HepG2 (cell line): Measurements from ENCODE around the gene CCND2. TPM values are rescaled to one million over a fixed set of nuclear protein-coding genes. Genes with fewer than 3 reads are reported as not detected.

Experiments
- ATAC-seq: fragments of 200-7000 bp; cut with Tn5 transposase; 3 replicates; pipeline ENCODE4 v1.9.1; 2020; ENCODE audit warnings: mild to moderate bottlenecking, moderate library complexity
- BruUV-seq: library from RNA; stranded (reverse); fragments of 400-500 nt; replicated peaks from 2 replicates; lab custom pipeline; 2021; lab: Mats Ljungman, UMichigan
- CTCF ChIA-PET: fragments of 300-600 bp; formaldehyde crosslinking; extraction: SDS; loops from one replicate; lab custom pipeline; 2021; ENCODE audit warnings: low total read pairs, inconsistent platforms, low intra/inter-chr PET ratio; lab: Yijun Ruan, JAX
- POLR2A ChIA-PET: fragments of 350-600 bp; sonication (Branson Sonifier 250); formaldehyde crosslinking; loops from one replicate; lab custom pipeline; 2020; ENCODE audit warnings: antibody characterized with exemption, inconsistent platforms; lab: Yijun Ruan, JAX
- DNase-seq: peaks from one replicate; pipeline ENCODE4 v3.0.0-alpha.2; 2015; ENCODE audit warnings: low spot score
- FAIRE-seq: peaks from 3 replicates; lab custom pipeline; 2011; peaks lifted over from hg19 to GRCh38; lab: Jason Lieb, UNC
- H2AFZ ChIP-seq: one replicate; pipeline ENCODE4 v1.6.1; 2011; ENCODE audit warnings: low read length, inconsistent platforms
- H3K27ac ChIP-seq: fragments of 300-600 bp; 3 replicates; pipeline ENCODE4 v1.8.0; 2011; ENCODE audit warnings: mixed run types, mild to moderate bottlenecking, mixed read lengths, low read length, inconsistent platforms; ENCODE audit not compliant: insufficient read depth; ENCODE audit errors: extremely low read length
- H3K27me3 ChIP-seq, 2 experiments: fragments of 200-600 bp in 1 of 2; 2 replicates in 1 of 2; 3 replicates in 1 of 2; pipeline versions ENCODE4 v1.6.0 to v1.8.0; 2011; ENCODE audit warnings: low read length in 2 of 2, mild to moderate bottlenecking in 2 of 2, moderate library complexity in 2 of 2, inconsistent platforms in 1 of 2; ENCODE audit not compliant: insufficient read depth in 2 of 2, control insufficient read depth in 1 of 2
- H3K36me3 ChIP-seq, 2 experiments: fragments of 200-600 bp in 1 of 2; replicated peaks in 1 of 2; 2 replicates in 1 of 2; 3 replicates in 1 of 2; pipeline versions ENCODE4 v1.5.1 to v1.8.0; 2011; ENCODE audit warnings: low read length in 2 of 2, inconsistent platforms in 1 of 2; ENCODE audit not compliant: insufficient read depth in 2 of 2, control insufficient read depth in 1 of 2
- H3K4me1 ChIP-seq: 2 replicates; pipeline ENCODE4 v1.5.1; 2012; ENCODE audit warnings: low read length, inconsistent platforms; ENCODE audit not compliant: insufficient read depth
- H3K4me2 ChIP-seq: 2 replicates; pipeline ENCODE4 v1.6.0; 2011; ENCODE audit warnings: low read depth, low read length, inconsistent platforms
- H3K4me3 ChIP-seq, 3 experiments: fragments of 200-600 bp in 1 of 3; sonication (generic), shearing (Covaris generic) in 1 of 3; replicated peaks in 1 of 3; 2 replicates each; pipeline ENCODE4 v1.5.1; 2011 to 2016; ENCODE audit warnings: low read length in 3 of 3, inconsistent platforms in 2 of 3, low read depth in 2 of 3, mild to moderate bottlenecking in 2 of 3, control low read depth in 1 of 3, mixed read lengths in 1 of 3; ENCODE audit not compliant: insufficient read depth in 1 of 3
- H3K79me2 ChIP-seq: one replicate; pipeline ENCODE4 v1.6.1; 2011; ENCODE audit warnings: low read length, inconsistent platforms; ENCODE audit not compliant: insufficient read depth
- H3K9ac ChIP-seq: 2 replicates; pipeline ENCODE4 v1.6.0; 2011; ENCODE audit warnings: mild to moderate bottlenecking, low read depth, low read length, inconsistent platforms; ENCODE audit not compliant: insufficient read depth
- H3K9me3 ChIP-seq: 2 replicates; pipeline ENCODE4 v1.5.1; 2012; ENCODE audit warnings: mild to moderate bottlenecking, low read length
- H4K20me1 ChIP-seq: 2 replicates; pipeline ENCODE4 v1.6.0; 2011; ENCODE audit warnings: inconsistent platforms, mild to moderate bottlenecking, low read length, moderate library complexity; ENCODE audit not compliant: insufficient read depth
- HCFC1 ChIP-seq: fragments of 150-350 bp; IDR thresholded peaks from 2 replicates; pipeline ENCODE4 v1.6.1; 2014; ENCODE audit warnings: low read depth, low read length
- HOXA3 ChIP-seq: sonication (generic); formaldehyde crosslinking; IDR thresholded peaks from 2 replicates; pipeline ENCODE4 v1.5.0; 2020; ENCODE audit warnings: missing genetic modification reagents
- ISL2 ChIP-seq: sonication (generic); formaldehyde crosslinking; IDR thresholded peaks from 2 replicates; pipeline ENCODE4 v1.5.0; 2020; ENCODE audit warnings: missing genetic modification reagents
- MXD4 ChIP-seq: IDR thresholded peaks from 2 replicates; pipeline ENCODE4 v1.6.1; 2016; ENCODE audit warnings: mild to moderate bottlenecking, missing biosample characterization, missing genetic modification reagents
- PRDM10 ChIP-seq: sonication (generic); formaldehyde crosslinking; IDR thresholded peaks from 2 replicates; pipeline ENCODE4 v1.4.0; 2020; ENCODE audit warnings: low read depth, missing genetic modification reagents
- SIX1 ChIP-seq: sonication (generic); formaldehyde crosslinking; IDR thresholded peaks from 2 replicates; pipeline ENCODE4 v1.4.0; 2020; ENCODE audit warnings: missing genetic modification reagents, borderline replicate concordance
- XRCC5 ChIP-seq: fragments of 200-400 bp; formaldehyde crosslinking; optimal IDR thresholded peaks from 2 replicates; pipeline ENCODE3; 2017; ENCODE audit warnings: mild to moderate bottlenecking, low read length
- ZBTB4 ChIP-seq: sonication (generic); formaldehyde crosslinking; IDR thresholded peaks from 2 replicates; pipeline ENCODE4 v1.4.0; 2020; ENCODE audit warnings: missing genetic modification reagents, mild to moderate bottlenecking, borderline replicate concordance
- ZNF292 ChIP-seq: sonication (generic); formaldehyde crosslinking; IDR thresholded peaks from 2 replicates; pipeline ENCODE4 v1.8.1; 2022; ENCODE audit warnings: mild to moderate bottlenecking, low read depth, missing genetic modification reagents, borderline replicate concordance
- ZNF512B ChIP-seq: sonication (generic); formaldehyde crosslinking; IDR thresholded peaks from 2 replicates; pipeline ENCODE4 v1.5.1; 2020; ENCODE audit warnings: missing genetic modification reagents, mild to moderate bottlenecking, borderline replicate concordance
- WGBS: methylation state at CpG from one replicate; pipeline ENCODE4 v1.1.6; 2017; ENCODE audit warnings: low lambda C conversion rate; 5-methylcytosine and 5-hydroxymethylcytosine counted together
- in situ Hi-C: cut with HindIII; loops from 2 replicates; pipeline ENCODE4 v1.10.0; 2017; ENCODE audit warnings: low pct_unique_long_range_greater_than_20kb; ENCODE audit not compliant: extremely low pct_ligation_motif_present
- intact Hi-C: fragments of 100-400 bp; cut with micrococcal nuclease; formaldehyde crosslinking; loops from one replicate; pipeline ENCODE4 v1.10.0; 2022; ENCODE audit not compliant: unreplicated experiment
- polyA plus RNA-seq, 8 experiments: library from polyadenylated mRNA; depleted of rRNA in 3 of 8; stranded (reverse) in 7 of 8; unstranded in 1 of 8; fragments of >200 nt; fragmentation: Illumina TruSeq in 4 of 8; extraction: Trizol in 4 of 8; gene quantifications; 2 replicates each; pipeline versions ENCODE4 v1.2.1 to v1.2.3, GENCODE V29; 2011 to 2016; ENCODE audit warnings: low read depth in 4 of 8, missing spikeins in 1 of 8, mixed read lengths in 1 of 8; ENCODE audit not compliant: insufficient read depth in 1 of 8
- total RNA-seq, 5 experiments: library from RNA; depleted of rRNA; stranded (reverse); fragments of >200 nt; fragmentation: Illumina TruSeq; extraction: Trizol; gene quantifications; 2 replicates each; pipeline ENCODE4 v1.2.3, GENCODE V29; 2016; ENCODE audit warnings: low read depth in 1 of 5

CCND2 gene
- total and polyA plus RNA-seq, 2 of the 13 experiments (the other 11 are each of a cell fraction or from before 2014, with no cell fraction given) = 0.61 to 1.4 TPM

GRCh38 chr12:4307593-4308333, 34.2 kb downstream of the CCND2 start:
- peak overlapping the region; percentile 20 for H2AFZ ChIP-seq
- FAIRE-seq (peak; percentile 90), DNase-seq (peak; percentile 79), ATAC-seq (peak; percentile 96)
- H3K9me3 ChIP-seq = no peaks in the 10 kb centered on the region
- in situ Hi-C loops = loop anchor here (10.0 kb wide), 2 partner anchors 107 to 227 kb away; partner anchors contain the start of gene RAD51AP1
- CTCF ChIA-PET = interaction anchor here (0.7 to 1.4 kb wide), 7 partner anchors 9 to 450 kb away, joined by 3 to 7 read pairs (median 3); no protein-coding TSS in a partner anchor
- 0% methylated on average over 8 of the region's 25 CpGs for WGBS
- H4K20me1 ChIP-seq = no peaks in the 10 kb centered on the region
- H3K4me1 ChIP-seq = peaks cover 34% of the 10 kb centered on the region
- peaks cover 0 to 39% of the 10 kb centered on the region in 2 experiments; a peak in 3 of 5 replicates for H3K27me3 ChIP-seq
- no TSS peak for BruUV-seq
- no peak overlapping the region; the same call in 1 of the 2 replicates for H3K9ac ChIP-seq
- peak overlapping the region; percentile 25 to 67 (median 43); a peak in 5 of 6 replicates for H3K4me3 ChIP-seq
- intact Hi-C loops = loop anchor here (5.0 kb wide), 1 partner anchor 220 kb away; no protein-coding TSS in a partner anchor
- POLR2A ChIA-PET = no interaction called here
- H3K36me3 ChIP-seq = no peaks in the 10 kb centered on the region
- no peaks in the 10 kb centered on the region for H3K79me2 ChIP-seq
- no peak overlapping the region for H3K27ac ChIP-seq
- H3K4me2 ChIP-seq = peak overlapping the region; percentile 78
- TF ChIP-seq PRDM10 (CRISPR knock-in tag) = no peak
- no peak for TF ChIP-seq HCFC1
- TF ChIP-seq ZNF512B (CRISPR knock-in tag) = 0 out of 2 replicates have a peak, but pooled peaks have one; percentile 44
- TF ChIP-seq ISL2 = peak; percentile 39; the same call in 1 of the 2 replicates
- peak; percentile 71 for TF ChIP-seq ZNF292
- TF ChIP-seq SIX1 (CRISPR knock-in tag) = no peak
- TF ChIP-seq XRCC5 = peak; percentile 85
- peak; percentile 42; the same call in 1 of the 2 replicates for TF ChIP-seq MXD4 (CRISPR knock-in tag)
- no peak for TF ChIP-seq ZBTB4 (CRISPR knock-in tag)
- TF ChIP-seq HOXA3 (CRISPR knock-in tag) = peak; percentile 39; the same call in 1 of the 2 replicates
